NCI-H2081 (cell line): ENCODE measurements around the gene CHERP.
"Not testable (repeated sequence)": the region's sequence is repeated elsewhere in the genome, so short reads cannot be mapped to it uniquely, and the experiment has no call there.

Experiments
- DNase-seq, 2 experiments: peaks; one replicate each; lab custom pipeline; 2025; lab: John Stamatoyannopoulos, UW

Gene CHERP

DNA sequence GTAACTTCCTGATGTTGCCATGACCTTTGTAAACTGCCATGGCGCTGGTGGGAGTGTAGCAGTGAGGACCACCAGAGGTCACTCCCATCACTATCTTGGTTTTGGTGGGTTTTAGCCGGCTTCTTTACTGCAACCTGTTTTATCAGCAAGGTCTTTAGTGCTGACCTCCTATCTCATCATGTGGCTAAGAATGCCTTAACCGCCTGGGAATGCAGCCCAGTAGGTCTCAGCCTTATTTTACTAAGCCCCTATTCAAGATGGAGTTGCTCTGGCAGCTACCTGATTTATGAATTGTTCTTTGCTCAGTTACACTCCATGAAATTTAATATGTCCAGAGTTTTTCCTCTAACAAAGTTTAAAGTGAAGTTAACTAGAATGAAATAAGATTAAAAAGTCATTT, 65.8 kb downstream of the CHERP start:
- DNase-seq, result no peak

DNA sequence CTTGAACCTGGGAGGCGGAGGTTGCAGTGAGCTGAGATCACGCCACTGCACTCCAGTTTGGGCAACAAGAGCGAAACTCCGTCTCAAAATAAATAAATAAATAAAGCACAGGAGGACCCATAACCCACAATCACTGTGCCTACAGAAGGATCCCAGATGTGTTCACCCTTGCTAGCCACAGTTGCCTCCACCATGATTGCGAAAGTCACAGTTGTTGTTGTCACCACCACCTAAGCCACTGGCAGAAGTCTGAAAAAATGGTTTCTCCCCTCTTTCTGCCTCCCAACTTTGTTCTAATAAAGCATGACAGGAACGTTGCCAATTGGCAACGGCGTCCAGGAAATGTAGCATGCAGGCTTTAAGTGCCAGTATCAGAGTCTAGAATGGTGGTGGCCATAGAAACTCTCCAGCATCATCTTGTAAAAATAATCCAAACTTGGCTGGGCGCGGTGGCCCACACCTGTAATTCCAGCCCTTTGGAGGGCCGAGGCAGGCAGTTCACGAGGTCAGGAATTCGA, 68.3 kb downstream of the CHERP start:
- no peak for DNase-seq

DNA sequence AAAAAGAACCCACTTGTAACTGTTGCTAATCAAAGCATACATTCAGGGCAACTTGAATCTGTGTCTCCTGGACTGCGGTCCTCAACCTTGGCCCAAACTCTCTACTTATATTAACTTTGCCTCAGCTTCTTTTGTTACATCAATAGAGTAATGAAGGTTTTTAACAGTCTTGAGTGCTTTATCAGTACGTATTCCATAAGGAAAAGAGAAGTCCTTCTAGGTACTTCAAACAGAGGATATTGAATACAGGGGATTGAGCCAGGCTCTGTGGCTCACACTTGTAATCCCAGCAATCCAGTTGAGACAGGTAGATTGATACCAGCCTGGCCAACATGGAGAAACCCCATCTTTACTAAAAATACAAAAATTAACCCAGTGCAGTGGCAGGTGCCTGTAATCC, 69.2 kb downstream of the CHERP start:
- no peak for DNase-seq

DNA sequence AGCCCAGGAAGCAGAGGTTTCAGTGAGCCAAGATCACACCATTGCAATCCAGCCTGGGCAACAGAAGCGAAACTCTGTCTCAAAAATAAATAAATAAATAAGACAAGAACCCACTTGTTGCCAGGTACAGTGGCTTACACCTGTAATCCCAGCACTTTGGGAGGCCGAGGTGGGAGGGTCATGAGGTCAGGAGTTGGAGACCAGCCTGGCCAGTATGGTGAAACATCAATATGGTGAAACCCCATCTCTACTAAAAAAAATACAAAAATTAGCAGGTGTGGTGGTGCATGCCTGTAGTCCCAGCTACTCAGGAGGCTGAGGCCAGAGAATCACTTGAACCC, 69.7 kb downstream of the CHERP start:
- not testable (repeated sequence) for DNase-seq

DNA sequence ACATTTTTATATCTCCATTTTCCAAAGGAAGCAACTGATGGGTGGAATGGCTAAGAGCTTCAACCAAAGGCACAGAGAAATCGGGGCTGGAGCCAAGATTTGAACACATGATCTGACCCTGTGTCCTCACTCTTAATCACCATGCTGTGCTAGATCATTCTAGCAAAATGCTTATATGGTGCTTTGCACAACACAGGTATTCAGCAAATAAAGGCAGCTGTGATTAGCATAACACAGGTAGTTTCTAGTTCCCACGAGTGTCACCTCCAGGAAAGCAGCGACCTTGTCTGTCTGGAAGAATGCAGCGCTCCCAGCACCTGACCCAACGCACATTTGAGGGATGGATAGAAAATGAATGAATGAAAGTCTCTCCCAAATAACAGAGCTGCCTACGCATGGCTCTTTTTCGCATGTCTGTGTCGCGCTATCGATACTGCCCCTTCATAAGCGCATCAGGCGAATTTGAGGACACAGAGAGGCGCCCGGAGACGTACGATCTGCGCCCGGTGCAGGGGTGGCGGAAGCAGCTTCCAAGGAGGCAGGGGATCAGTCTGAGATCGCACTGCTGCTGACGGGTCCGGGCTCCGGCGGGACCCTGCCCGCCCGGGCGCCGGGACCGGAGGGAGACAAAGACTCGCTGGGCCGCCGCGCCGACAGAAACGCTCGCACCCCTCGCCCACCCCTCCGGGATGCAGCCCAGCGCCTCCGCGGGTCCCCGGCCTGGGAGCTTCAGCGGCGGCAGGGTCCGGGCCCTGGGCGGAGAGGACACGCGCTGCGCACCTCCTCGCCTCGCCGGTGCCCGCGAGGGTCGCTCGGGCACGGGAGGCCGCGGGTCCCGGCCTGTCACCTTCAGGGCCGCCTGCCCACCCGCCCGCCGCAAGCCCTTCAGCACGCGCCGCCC, 71.1 kb downstream of the CHERP start:
- DNase-seq, result peak in 1 of 2 experiments; percentile 17

DNA sequence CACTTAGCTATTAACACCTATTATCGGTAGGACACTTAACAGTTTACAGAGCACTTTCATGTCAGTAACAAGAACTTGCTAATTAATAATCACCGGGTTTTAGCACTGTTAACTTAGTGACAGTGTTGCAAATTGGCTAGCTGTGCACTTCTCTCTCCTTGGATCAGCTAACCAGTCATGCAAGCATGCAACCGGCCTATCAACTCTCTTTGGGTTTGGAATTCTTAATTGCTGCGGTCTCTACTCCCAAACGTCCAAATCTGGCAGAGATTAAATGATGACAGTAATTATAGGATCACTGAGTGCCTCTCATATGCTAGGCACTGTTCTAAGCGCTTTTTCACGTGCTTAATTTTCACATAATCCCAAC, 71.7 kb downstream of the CHERP start:
- DNase-seq, result no peak
